Measurements from ENCODE around the gene RAPGEF2. TPM values are rescaled to one million over a fixed set of nuclear protein-coding genes. Genes with fewer than 3 reads are reported as not detected.

RAPGEF2 gene
- total RNA-seq, 1 experiment from 2014 or later, result 37.1 TPM

- H3K4me1 Mint-ChIP-seq, result no peaks in the 10 kb centered on the region
- H3K36me3 Mint-ChIP-seq (ENCODE audit: insufficient read depth in 1 of 3, low read depth in 3 of 3), result peaks cover 19 to 38% (median 34%) of the 10 kb centered on the region in 3 experiments; a peak in 6 of 7 replicates
- Histone ChIP-seq H3K14ac (ENCODE audit: insufficient read depth, low read length) (no peak overlapping the region), H2BK12ac (ENCODE audit: insufficient read length, low read depth, low read length) (no peak overlapping the region), H2AFZ (ENCODE audit: low read length) (no peak overlapping the region), H3K79me1 (ENCODE audit: insufficient read depth, low read depth, low read length, poor library complexity, severe bottlenecking) (no peaks in the 10 kb centered on the region), H2BK5ac (ENCODE audit: insufficient read length, low read length) (no peak overlapping the region), H4K91ac (ENCODE audit: insufficient read length, low read depth, low read length) (no peak overlapping the region), H3K27me3 (ENCODE audit: insufficient read depth, low read length) (no peaks in the 10 kb centered on the region), H3K9ac (ENCODE audit: extremely low read depth, insufficient read length, low read length) (no peak overlapping the region), H4K5ac (ENCODE audit: insufficient read length, low read depth, low read length) (no peak overlapping the region), H3K4me1 (ENCODE audit: insufficient read depth, low read length) (no peaks in the 10 kb centered on the region), H4K8ac (replicated peaks; ENCODE audit: insufficient read length, low read depth, low read length) (no peak overlapping the region), H3K56ac (ENCODE audit: insufficient read length, low read depth, low read length) (no peak overlapping the region), H3K18ac (ENCODE audit: insufficient read length, low read depth, low read length) (no peak overlapping the region), H3K4me2 (ENCODE audit: insufficient read depth, insufficient read length, low read length) (no peak overlapping the region), H2BK15ac (ENCODE audit: low read depth, low read length) (no peak overlapping the region), H2BK120ac (ENCODE audit: low read depth, low read length, poor library complexity, severe bottlenecking) (no peak overlapping the region), H3T11ph (ENCODE audit: low read length) (no peak overlapping the region), H3K9me3 (ENCODE audit: control insufficient read depth, low read depth, low read length) (no peaks in the 10 kb centered on the region), H3K27ac (ENCODE audit: insufficient read length, low read depth, low read length) (no peak overlapping the region), H2BK20ac (ENCODE audit: low read depth, low read length, poor library complexity, severe bottlenecking) (no peak overlapping the region), H3K23me2 (ENCODE audit: insufficient read length, low read depth, low read length, poor library complexity, severe bottlenecking) (no peaks in the 10 kb centered on the region), H3K23ac (ENCODE audit: insufficient read length, low read depth, low read length) (no peak overlapping the region), H3K79me2 (ENCODE audit: insufficient read depth, low read length) (no peaks in the 10 kb centered on the region; the same call in 1 of the 2 replicates), H2AK5ac (ENCODE audit: insufficient read length, low read length) (no peak overlapping the region), H3K4ac (ENCODE audit: low read depth, low read length) (no peak overlapping the region), H4K20me1 (ENCODE audit: control insufficient read depth, insufficient read depth, insufficient read length) (no peaks in the 10 kb centered on the region)
- no peak for DNase-seq
- WGBS (ENCODE audit: extremely low coverage, insufficient read length, low lambda C conversion rate), result no CpG with 5 or more reads among the region's 4 CpGs
- H3K27me3 Mint-ChIP-seq (ENCODE audit: low read depth), result no peaks in the 10 kb centered on the region
- H3K27ac Mint-ChIP-seq, result no peak overlapping the region
- no peak overlapping the region for H3K4me3 Mint-ChIP-seq
- H3K9me3 Mint-ChIP-seq, result no peaks in the 10 kb centered on the region
- TF ChIP-seq, protein P1, sequence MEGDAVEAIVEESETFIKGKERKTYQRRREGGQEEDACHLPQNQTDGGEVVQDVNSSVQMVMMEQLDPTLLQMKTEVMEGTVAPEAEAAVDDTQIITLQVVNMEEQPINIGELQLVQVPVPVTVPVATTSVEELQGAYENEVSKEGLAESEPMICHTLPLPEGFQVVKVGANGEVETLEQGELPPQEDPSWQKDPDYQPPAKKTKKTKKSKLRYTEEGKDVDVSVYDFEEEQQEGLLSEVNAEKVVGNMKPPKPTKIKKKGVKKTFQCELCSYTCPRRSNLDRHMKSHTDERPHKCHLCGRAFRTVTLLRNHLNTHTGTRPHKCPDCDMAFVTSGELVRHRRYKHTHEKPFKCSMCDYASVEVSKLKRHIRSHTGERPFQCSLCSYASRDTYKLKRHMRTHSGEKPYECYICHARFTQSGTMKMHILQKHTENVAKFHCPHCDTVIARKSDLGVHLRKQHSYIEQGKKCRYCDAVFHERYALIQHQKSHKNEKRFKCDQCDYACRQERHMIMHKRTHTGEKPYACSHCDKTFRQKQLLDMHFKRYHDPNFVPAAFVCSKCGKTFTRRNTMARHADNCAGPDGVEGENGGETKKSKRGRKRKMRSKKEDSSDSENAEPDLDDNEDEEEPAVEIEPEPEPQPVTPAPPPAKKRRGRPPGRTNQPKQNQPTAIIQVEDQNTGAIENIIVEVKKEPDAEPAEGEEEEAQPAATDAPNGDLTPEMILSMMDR (conservative IDR thresholded peaks at IDR 0.05), result no peak
Observed at GRCh38 chr4:159344877-159345276, 242.0 kb downstream of the RAPGEF2 start.
